ENCODE data around the gene PAPPA. TPM values are rescaled to one million over a fixed set of nuclear protein-coding genes. Genes with fewer than 3 reads are reported as not detected.

The PAPPA gene
- 211 and 268 TPM in 2 replicates for total RNA-seq

GRCh38 chr9:116153765-116154333 lies at the start of gene PAPPA:
PAPPA (plus strand) TSS chr9:116153791; CDS start chr9:116154173, 382 bp downstream.

Measured in smooth muscle cell of the umbilical artery (primary cell).